SK-N-SH treated with all-trans-retinoic acid at 6 μM for 48 hours (cell line): ENCODE measurements around the gene CHAF1A.

Experiments used
- GLIS3 ChIP-seq: fragments of 250-450 bp; sonication (Bioruptor Pico); IDR thresholded peaks from 2 replicates; pipeline ENCODE4 v1.5.0; 2020; ENCODE audit warnings: mild to moderate bottlenecking, moderate library complexity
- OSR1 ChIP-seq: fragments of 250-450 bp; sonication (Bioruptor Pico); IDR thresholded peaks from 2 replicates; pipeline ENCODE4 v1.8.0; 2022; ENCODE audit warnings: moderate library complexity, mild to moderate bottlenecking, inconsistent platforms
- ZFP30 ChIP-seq: fragments of 450-650 bp; formaldehyde crosslinking; IDR thresholded peaks from 2 replicates; pipeline ENCODE4 v1.5.0; 2022; ENCODE audit warnings: mild to moderate bottlenecking, moderate library complexity
- TF ChIP-seq, protein P1 (sequence below): fragments of 250-450 bp; sonication (Bioruptor Pico); IDR thresholded peaks from 2 replicates; pipeline ENCODE4 v1.8.0; 2020; ENCODE audit warnings: mild to moderate bottlenecking, moderate library complexity, borderline replicate concordance
- TF ChIP-seq, protein P2 (sequence below): fragments of 250-450 bp; sonication (Bioruptor Pico); IDR thresholded peaks from 2 replicates; pipeline ENCODE4 v1.5.0; 2020; ENCODE audit warnings: mild to moderate bottlenecking, moderate library complexity

DNA sequence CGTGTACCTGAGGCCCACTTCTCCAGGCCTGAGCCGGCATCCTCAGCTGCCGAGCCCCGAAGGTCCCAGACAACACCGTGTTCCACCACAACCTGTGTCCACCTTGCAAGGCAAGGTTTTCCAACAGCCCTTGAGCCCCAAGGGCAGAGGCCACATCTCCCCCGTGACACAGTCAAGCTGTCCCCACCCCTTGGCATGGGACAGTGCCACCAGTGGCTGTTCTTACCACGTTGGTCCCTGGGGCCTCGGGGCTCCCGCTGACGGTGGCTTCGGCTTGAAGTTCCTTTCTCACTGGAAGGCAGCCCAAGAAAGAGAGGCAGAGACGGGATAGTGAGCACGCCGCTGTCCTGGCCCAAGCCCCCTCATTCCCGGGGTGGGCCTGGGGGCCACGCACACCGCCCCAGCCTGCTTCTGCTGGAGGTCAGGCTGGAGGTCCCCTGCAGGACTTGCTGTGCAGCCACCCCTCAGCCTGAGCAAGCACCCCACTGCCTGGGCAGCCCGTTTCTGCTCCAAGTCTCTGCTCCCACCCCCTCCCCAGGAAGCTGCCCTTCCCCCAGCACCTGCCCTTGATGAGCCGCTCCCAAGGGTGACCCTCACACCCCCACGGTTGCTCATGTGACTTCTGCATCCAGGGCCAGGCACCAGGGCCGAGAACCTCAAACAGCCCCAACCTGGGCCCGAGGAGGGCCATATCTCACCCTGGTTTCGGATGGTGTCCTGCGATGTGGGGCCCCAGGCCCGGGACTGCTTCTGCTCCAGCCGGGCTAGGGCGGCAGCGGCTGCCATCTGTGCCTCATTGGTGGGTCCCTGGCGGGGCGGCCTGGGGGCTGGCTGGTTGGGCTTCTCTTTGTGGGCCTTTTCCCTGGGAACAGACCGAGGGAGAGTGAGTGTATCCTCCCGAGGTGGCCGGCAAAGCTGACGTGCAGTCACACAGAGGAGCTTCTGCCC, 51.1 kb downstream of the CHAF1A start:
- TF ChIP-seq ZFP30 (CRISPR knock-in tag) (no peak), OSR1 (CRISPR knock-in tag) (no peak), GLIS3 (no peak)
- TF ChIP-seq, protein P1, sequence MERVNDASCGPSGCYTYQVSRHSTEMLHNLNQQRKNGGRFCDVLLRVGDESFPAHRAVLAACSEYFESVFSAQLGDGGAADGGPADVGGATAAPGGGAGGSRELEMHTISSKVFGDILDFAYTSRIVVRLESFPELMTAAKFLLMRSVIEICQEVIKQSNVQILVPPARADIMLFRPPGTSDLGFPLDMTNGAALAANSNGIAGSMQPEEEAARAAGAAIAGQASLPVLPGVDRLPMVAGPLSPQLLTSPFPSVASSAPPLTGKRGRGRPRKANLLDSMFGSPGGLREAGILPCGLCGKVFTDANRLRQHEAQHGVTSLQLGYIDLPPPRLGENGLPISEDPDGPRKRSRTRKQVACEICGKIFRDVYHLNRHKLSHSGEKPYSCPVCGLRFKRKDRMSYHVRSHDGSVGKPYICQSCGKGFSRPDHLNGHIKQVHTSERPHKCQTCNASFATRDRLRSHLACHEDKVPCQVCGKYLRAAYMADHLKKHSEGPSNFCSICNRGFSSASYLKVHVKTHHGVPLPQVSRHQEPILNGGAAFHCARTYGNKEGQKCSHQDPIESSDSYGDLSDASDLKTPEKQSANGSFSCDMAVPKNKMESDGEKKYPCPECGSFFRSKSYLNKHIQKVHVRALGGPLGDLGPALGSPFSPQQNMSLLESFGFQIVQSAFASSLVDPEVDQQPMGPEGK (CRISPR knock-in tag): no peak
- TF ChIP-seq, protein P2, sequence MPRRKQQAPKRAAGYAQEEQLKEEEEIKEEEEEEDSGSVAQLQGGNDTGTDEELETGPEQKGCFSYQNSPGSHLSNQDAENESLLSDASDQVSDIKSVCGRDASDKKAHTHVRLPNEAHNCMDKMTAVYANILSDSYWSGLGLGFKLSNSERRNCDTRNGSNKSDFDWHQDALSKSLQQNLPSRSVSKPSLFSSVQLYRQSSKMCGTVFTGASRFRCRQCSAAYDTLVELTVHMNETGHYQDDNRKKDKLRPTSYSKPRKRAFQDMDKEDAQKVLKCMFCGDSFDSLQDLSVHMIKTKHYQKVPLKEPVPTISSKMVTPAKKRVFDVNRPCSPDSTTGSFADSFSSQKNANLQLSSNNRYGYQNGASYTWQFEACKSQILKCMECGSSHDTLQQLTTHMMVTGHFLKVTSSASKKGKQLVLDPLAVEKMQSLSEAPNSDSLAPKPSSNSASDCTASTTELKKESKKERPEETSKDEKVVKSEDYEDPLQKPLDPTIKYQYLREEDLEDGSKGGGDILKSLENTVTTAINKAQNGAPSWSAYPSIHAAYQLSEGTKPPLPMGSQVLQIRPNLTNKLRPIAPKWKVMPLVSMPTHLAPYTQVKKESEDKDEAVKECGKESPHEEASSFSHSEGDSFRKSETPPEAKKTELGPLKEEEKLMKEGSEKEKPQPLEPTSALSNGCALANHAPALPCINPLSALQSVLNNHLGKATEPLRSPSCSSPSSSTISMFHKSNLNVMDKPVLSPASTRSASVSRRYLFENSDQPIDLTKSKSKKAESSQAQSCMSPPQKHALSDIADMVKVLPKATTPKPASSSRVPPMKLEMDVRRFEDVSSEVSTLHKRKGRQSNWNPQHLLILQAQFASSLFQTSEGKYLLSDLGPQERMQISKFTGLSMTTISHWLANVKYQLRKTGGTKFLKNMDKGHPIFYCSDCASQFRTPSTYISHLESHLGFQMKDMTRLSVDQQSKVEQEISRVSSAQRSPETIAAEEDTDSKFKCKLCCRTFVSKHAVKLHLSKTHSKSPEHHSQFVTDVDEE (CRISPR knock-in tag): no peak
